Measurements from ENCODE around the gene CCDC142. TPM values are rescaled to one million over a fixed set of nuclear protein-coding genes. Genes with fewer than 3 reads are reported as not detected.

The CCDC142 gene
- total and polyA plus RNA-seq, 9 of the 15 experiments (the other 6 are each of a cell fraction or from before 2014, with no cell fraction given): 0.55 to 11.7 (median 7.2) TPM

DNA sequence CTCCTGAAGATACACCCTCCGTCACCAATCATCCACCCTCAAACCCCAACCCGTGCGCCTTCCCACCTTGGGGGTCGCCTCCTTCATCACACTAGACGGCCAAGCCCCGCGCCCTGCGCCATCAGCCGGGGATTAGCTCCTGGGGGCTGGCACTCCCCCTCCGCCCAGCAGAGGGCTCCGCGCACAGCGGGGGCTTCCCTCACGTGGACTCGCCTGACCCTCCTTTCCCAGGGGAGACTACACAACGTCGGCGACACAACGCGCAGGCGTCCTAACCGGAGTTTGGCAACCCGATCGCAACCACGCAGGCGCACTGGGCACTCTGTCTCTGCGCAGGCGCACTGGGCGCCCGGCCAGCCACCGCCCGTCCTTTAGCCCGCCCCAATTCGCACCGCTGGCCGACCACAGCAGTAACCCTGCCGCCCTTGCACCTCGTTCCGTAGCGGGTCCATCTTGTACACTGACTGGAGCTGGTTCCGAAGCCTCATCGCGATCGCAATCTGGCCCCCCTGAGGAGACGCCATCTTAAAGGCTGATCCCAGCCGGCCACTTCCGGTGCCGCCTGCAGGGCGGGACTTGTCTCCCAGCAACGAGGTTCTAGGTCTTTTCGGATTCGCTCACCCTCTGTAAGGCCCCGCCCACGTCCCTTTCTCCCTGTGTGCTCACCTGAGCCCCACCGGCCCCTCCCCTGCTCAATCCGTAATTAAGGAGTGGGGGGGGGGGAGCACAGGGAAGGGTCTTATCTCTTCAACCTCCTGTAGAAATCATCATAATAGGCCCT, 24.5 kb upstream of the CCDC142 start, which contains the start of gene PCGF1 (continued):
- TF ChIP-seq, protein P1, sequence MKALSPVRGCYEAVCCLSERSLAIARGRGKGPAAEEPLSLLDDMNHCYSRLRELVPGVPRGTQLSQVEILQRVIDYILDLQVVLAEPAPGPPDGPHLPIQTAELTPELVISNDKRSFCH (CRISPR knock-in tag; IDR thresholded peaks at IDR 0.05): no peak
- TF ChIP-seq, protein P1 (tag; IDR thresholded peaks at IDR 0.05): no peak
- TF ChIP-seq, protein P2, sequence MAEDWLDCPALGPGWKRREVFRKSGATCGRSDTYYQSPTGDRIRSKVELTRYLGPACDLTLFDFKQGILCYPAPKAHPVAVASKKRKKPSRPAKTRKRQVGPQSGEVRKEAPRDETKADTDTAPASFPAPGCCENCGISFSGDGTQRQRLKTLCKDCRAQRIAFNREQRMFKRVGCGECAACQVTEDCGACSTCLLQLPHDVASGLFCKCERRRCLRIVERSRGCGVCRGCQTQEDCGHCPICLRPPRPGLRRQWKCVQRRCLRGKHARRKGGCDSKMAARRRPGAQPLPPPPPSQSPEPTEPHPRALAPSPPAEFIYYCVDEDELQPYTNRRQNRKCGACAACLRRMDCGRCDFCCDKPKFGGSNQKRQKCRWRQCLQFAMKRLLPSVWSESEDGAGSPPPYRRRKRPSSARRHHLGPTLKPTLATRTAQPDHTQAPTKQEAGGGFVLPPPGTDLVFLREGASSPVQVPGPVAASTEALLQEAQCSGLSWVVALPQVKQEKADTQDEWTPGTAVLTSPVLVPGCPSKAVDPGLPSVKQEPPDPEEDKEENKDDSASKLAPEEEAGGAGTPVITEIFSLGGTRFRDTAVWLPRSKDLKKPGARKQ (CRISPR knock-in tag; IDR thresholded peaks at IDR 0.05): no peak
- no peak; the same call in 1 of the 2 replicates for TF ChIP-seq ZNF12 (CRISPR knock-in tag; IDR thresholded peaks at IDR 0.05)
- 0 out of 2 replicates have a peak, but pooled peaks have one; percentile 54 for TF ChIP-seq KAT7 (CRISPR knock-in tag; IDR thresholded peaks at IDR 0.05; ENCODE audit: borderline replicate concordance)
- peak; percentile 97 for TF ChIP-seq MEIS2 (IDR thresholded peaks at IDR 0.05; ENCODE audit: partially characterized antibody)
- TF ChIP-seq CBX3 (IDR thresholded peaks at IDR 0.05; ENCODE audit: borderline replicate concordance in 1 of 2, low read length in 2 of 2): no peak; a peak in 1 of 3 replicates
- no peak for TF ChIP-seq MCM5 (IDR thresholded peaks at IDR 0.05; ENCODE audit: low read depth)
- TF ChIP-seq POLR2AphosphoS2 (IDR thresholded peaks at IDR 0.05; ENCODE audit: low read length): peak; percentile 95; the same call in 1 of the 2 replicates
- TF ChIP-seq TCF3 (CRISPR knock-in tag; IDR thresholded peaks at IDR 0.05): peak; percentile 4
- TF ChIP-seq, protein P3, sequence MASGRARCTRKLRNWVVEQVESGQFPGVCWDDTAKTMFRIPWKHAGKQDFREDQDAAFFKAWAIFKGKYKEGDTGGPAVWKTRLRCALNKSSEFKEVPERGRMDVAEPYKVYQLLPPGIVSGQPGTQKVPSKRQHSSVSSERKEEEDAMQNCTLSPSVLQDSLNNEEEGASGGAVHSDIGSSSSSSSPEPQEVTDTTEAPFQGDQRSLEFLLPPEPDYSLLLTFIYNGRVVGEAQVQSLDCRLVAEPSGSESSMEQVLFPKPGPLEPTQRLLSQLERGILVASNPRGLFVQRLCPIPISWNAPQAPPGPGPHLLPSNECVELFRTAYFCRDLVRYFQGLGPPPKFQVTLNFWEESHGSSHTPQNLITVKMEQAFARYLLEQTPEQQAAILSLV (tag; IDR thresholded peaks at IDR 0.05): no peak
- TF ChIP-seq FOXJ3 (CRISPR knock-in tag; IDR thresholded peaks at IDR 0.05): no peak
- no peak for TF ChIP-seq ADNP (tag; IDR thresholded peaks at IDR 0.05)
- no peak for TF ChIP-seq SREBF2 (CRISPR knock-in tag; IDR thresholded peaks at IDR 0.05)
- TF ChIP-seq, protein P4, sequence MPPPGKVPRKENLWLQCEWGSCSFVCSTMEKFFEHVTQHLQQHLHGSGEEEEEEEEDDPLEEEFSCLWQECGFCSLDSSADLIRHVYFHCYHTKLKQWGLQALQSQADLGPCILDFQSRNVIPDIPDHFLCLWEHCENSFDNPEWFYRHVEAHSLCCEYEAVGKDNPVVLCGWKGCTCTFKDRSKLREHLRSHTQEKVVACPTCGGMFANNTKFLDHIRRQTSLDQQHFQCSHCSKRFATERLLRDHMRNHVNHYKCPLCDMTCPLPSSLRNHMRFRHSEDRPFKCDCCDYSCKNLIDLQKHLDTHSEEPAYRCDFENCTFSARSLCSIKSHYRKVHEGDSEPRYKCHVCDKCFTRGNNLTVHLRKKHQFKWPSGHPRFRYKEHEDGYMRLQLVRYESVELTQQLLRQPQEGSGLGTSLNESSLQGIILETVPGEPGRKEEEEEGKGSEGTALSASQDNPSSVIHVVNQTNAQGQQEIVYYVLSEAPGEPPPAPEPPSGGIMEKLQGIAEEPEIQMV (tag; conservative IDR thresholded peaks at IDR 0.05; ENCODE audit: low read depth): no peak
- TF ChIP-seq RBM17 (IDR thresholded peaks at IDR 0.05; ENCODE audit: borderline replicate concordance, low read depth, low read length): no peak
- TF ChIP-seq IFI16 (CRISPR knock-in tag; IDR thresholded peaks at IDR 0.05): no peak
- no peak for TF ChIP-seq SIX5 (IDR thresholded peaks at IDR 0.05; ENCODE audit: borderline replicate concordance in 1 of 2, insufficient read depth in 1 of 2, low read depth in 1 of 2, low read length in 2 of 2)
- peak; percentile 54; the same call in 1 of the 2 replicates for TF ChIP-seq SIN3B (IDR thresholded peaks at IDR 0.05; ENCODE audit: low read depth)
- peak; percentile 81 for TF ChIP-seq SP1 (CRISPR knock-in tag; IDR thresholded peaks at IDR 0.05)
- TF ChIP-seq BRD9 (IDR thresholded peaks at IDR 0.05; ENCODE audit: low read depth, partially characterized antibody): no peak
- peak; percentile 75 for TF ChIP-seq ZBTB17 (CRISPR knock-in tag; IDR thresholded peaks at IDR 0.05)
- peak; percentile 80 for TF ChIP-seq EP400 (IDR thresholded peaks at IDR 0.05)
- TF ChIP-seq L3MBTL2 (IDR thresholded peaks at IDR 0.05): no peak; the same call in none of the 2 replicates
- TF ChIP-seq CREBBP (IDR thresholded peaks at IDR 0.05; ENCODE audit: low read depth, low read length): no peak

All from K562 (cell line).